GM12878 (cell line): ENCODE data around the gene S100A14. TPM values are rescaled to one million over a fixed set of nuclear protein-coding genes. Genes with fewer than 3 reads are reported as not detected.

Experiments used
- EZH2 ChIP-seq: IDR thresholded peaks from 2 replicates; pipeline ENCODE4 v1.6.1; 2012; ENCODE audit warnings: low read depth, mild to moderate bottlenecking, control low read depth, inconsistent platforms, low read length, borderline replicate concordance; ENCODE audit not compliant: control insufficient read depth
- FOXK2 ChIP-seq: fragments of 450-650 bp; IDR thresholded peaks from 2 replicates; pipeline ENCODE4 v1.6.1; 2017; ENCODE audit warnings: mild to moderate bottlenecking, moderate library complexity
- GABPA ChIP-seq: IDR thresholded peaks from 2 replicates; pipeline ENCODE4 v1.6.1; 2014; ENCODE audit warnings: antibody characterized with exemption, low read depth, mild to moderate bottlenecking, inconsistent platforms
- IKZF2 ChIP-seq, 2 experiments: fragments of 450-650 bp; IDR thresholded peaks; 2 replicates each; pipeline ENCODE4 v1.6.1; 2017; ENCODE audit warnings: mild to moderate bottlenecking in 2 of 2, moderate library complexity in 2 of 2
- MEF2A ChIP-seq: IDR thresholded peaks from 2 replicates; pipeline ENCODE4 v1.6.1; 2011; ENCODE audit warnings: low read depth, mild to moderate bottlenecking, low read length, moderate library complexity; ENCODE audit not compliant: insufficient read depth
- NBN ChIP-seq: fragments of 450-650 bp; IDR thresholded peaks from 2 replicates; pipeline ENCODE4 v1.6.1; 2016
- NFYA ChIP-seq: IDR thresholded peaks from 2 replicates; pipeline ENCODE4 v1.6.1; 2011; ENCODE audit warnings: low read depth, mild to moderate bottlenecking, low read length, improper control_type of control experiment, borderline replicate concordance
- NFYB ChIP-seq: IDR thresholded peaks from 2 replicates; pipeline ENCODE4 v1.6.1; 2011; ENCODE audit warnings: low read depth, mild to moderate bottlenecking, low read length, improper control_type of control experiment, moderate library complexity; ENCODE audit not compliant: insufficient read depth
- PAX5 ChIP-seq: IDR thresholded peaks from 2 replicates; pipeline ENCODE4 v1.6.1; 2011; ENCODE audit warnings: low read depth, low read length, borderline replicate concordance
- PAX8 ChIP-seq: fragments of 450-650 bp; IDR thresholded peaks from 2 replicates; pipeline ENCODE4 v1.6.1; 2017; ENCODE audit warnings: mild to moderate bottlenecking, moderate library complexity
- SIX5 ChIP-seq: IDR thresholded peaks from 2 replicates; pipeline ENCODE4 v1.6.1; 2011; ENCODE audit warnings: mild to moderate bottlenecking, low read depth, low read length, moderate library complexity; ENCODE audit not compliant: severe bottlenecking
- SMAD5 ChIP-seq: IDR thresholded peaks from 2 replicates; pipeline ENCODE4 v1.6.1; 2016; ENCODE audit warnings: antibody characterized with exemption, low read depth
- TARDBP ChIP-seq: IDR thresholded peaks from 2 replicates; pipeline ENCODE4 v1.6.1; 2016; ENCODE audit warnings: borderline replicate concordance
- WRNIP1 ChIP-seq: IDR thresholded peaks from 2 replicates; pipeline ENCODE4 v1.6.1; 2011; ENCODE audit warnings: low read depth, low read length, improper control_type of control experiment, borderline replicate concordance
- ZNF207 ChIP-seq: fragments of 450-650 bp; IDR thresholded peaks from 2 replicates; pipeline ENCODE4 v1.6.1; 2014; ENCODE audit warnings: antibody characterized with exemption, mild to moderate bottlenecking, borderline replicate concordance
- ZNF384 ChIP-seq: IDR thresholded peaks from 2 replicates; pipeline ENCODE4 v1.6.1; 2012; ENCODE audit warnings: low read depth, mild to moderate bottlenecking, low read length, improper control_type of control experiment, borderline replicate concordance
- ZZZ3 ChIP-seq: IDR thresholded peaks from 2 replicates; pipeline ENCODE4 v1.6.1; 2011; ENCODE audit warnings: low read depth; ENCODE audit not compliant: control insufficient read depth, insufficient read length
- polyA plus RNA-seq, 11 experiments: library from polyadenylated mRNA; depleted of rRNA in 4 of 11; unstranded in 6 of 11; stranded (reverse) in 5 of 11; fragments of >200 nt; fragmentation: Nextera tagmentation in 4 of 11; fragmentation: Illumina TruSeq in 1 of 11; extraction: Ambion mirVana in 4 of 11; extraction: Trizol in 1 of 11; gene quantifications; 1 replicate in 1 of 11; 2 replicates in 10 of 11; pipeline versions ENCODE4 v1.2.1 to v1.2.3, GENCODE V29; 2011 to 2016; ENCODE audit warnings: inconsistent platforms in 2 of 11, missing spikeins in 2 of 11, low read depth in 1 of 11
- total RNA-seq, 4 experiments: library from RNA; depleted of rRNA in 3 of 4; stranded (reverse); fragments of >200 nt in 3 of 4; fragmentation: Illumina TruSeq in 1 of 4; extraction: Trizol in 1 of 4; gene quantifications; 2 replicates each; pipeline versions ENCODE4 v1.2.1 to v1.2.3, GENCODE V29; 2013 to 2021
- TF ChIP-seq, protein P1 (sequence below): fragments of 450-650 bp; IDR thresholded peaks from 2 replicates; pipeline ENCODE4 v1.6.1; 2017; ENCODE audit warnings: low read depth, mild to moderate bottlenecking, moderate library complexity
- TF ChIP-seq, protein P2 (sequence below): fragments of 450-650 bp; IDR thresholded peaks from 2 replicates; pipeline ENCODE4 v1.6.1; 2018; ENCODE audit warnings: borderline replicate concordance, mild to moderate bottlenecking; ENCODE audit not compliant: partially characterized antibody
- TF ChIP-seq, protein P3 (sequence below): fragments of 450-650 bp; IDR thresholded peaks from 2 replicates; pipeline ENCODE4 v1.6.1; 2014; ENCODE audit warnings: mild to moderate bottlenecking
- TF ChIP-seq, protein P4 (sequence below): IDR thresholded peaks from 2 replicates; pipeline ENCODE4 v1.6.1; 2012; ENCODE audit warnings: mild to moderate bottlenecking, low read depth, low read length

S100A14 gene
- total and polyA plus RNA-seq, 10 of the 15 experiments (the other 5 are each of a cell fraction or from before 2014, with no cell fraction given): 0.20 to 0.77 (median 0.45) TPM; not detected in 4

DNA sequence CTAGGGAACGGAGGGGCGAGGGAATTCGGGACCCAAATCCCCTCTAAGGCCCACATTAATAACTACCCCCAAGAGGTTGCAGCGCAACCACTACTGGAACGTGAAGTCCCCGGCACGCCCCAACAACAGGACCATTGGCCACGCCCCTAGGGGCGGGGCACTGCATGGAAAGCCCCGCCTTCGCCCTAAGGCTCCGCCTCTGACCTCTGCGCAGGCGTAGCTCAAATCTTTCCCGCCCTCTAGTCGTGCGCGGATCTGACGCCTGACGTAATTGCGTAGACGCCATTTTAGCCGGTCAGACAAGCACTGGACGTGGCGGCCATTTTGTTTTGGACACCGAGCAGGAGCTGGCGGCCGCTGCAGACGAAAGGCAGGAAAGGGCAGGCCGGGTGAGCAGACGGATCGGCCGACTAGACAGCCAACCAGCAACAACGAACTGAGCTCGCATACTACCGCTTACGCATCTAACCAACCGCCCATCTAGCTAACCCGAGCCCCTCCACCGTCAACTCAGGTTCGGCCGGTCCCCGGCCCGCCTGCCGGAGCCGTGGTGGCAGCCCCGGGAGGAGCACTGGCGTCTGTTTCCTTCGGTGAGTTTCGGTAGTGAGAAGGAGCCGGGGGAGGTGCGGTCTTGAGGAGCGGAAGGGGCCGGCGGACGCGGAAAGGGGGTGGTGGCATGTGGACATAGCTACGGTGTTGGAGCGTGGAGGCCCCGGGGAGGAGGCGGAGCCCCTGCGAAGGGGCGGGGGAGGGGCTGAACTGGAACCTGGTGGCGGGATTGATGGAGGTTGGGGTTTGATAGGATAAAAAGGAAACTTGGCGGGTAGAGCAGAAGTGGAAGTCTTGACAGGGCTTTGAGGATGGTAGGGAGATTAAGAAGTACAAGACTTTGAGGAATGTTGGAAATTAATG is 17.9 kb upstream of the S100A14 start, which contains the start of gene CHTOP (continued):
- TF ChIP-seq ZNF384 (no peak), ZZZ3 (no peak), SMAD5 (peak; percentile 97), GABPA (no peak), IKZF2 (IDR thresholded peaks at IDR 0.05) (peak; percentile 44; a peak in 1 of 4 replicates), PAX5 (no peak), PAX8 (no peak), ZNF207 (peak; percentile 88; the same call in 1 of the 2 replicates), NFYA (no peak), SIX5 (peak; percentile 44), EZH2 (no peak), TARDBP (no peak), NFYB (no peak), FOXK2 (peak; percentile 76), NBN (peak; percentile 98), WRNIP1 (no peak), MEF2A (no peak; the same call in 1 of the 2 replicates)
- TF ChIP-seq, protein P1, sequence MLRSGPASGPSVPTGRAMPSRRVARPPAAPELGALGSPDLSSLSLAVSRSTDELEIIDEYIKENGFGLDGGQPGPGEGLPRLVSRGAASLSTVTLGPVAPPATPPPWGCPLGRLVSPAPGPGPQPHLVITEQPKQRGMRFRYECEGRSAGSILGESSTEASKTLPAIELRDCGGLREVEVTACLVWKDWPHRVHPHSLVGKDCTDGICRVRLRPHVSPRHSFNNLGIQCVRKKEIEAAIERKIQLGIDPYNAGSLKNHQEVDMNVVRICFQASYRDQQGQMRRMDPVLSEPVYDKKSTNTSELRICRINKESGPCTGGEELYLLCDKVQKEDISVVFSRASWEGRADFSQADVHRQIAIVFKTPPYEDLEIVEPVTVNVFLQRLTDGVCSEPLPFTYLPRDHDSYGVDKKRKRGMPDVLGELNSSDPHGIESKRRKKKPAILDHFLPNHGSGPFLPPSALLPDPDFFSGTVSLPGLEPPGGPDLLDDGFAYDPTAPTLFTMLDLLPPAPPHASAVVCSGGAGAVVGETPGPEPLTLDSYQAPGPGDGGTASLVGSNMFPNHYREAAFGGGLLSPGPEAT: peak; percentile 99
- TF ChIP-seq, protein P2, sequence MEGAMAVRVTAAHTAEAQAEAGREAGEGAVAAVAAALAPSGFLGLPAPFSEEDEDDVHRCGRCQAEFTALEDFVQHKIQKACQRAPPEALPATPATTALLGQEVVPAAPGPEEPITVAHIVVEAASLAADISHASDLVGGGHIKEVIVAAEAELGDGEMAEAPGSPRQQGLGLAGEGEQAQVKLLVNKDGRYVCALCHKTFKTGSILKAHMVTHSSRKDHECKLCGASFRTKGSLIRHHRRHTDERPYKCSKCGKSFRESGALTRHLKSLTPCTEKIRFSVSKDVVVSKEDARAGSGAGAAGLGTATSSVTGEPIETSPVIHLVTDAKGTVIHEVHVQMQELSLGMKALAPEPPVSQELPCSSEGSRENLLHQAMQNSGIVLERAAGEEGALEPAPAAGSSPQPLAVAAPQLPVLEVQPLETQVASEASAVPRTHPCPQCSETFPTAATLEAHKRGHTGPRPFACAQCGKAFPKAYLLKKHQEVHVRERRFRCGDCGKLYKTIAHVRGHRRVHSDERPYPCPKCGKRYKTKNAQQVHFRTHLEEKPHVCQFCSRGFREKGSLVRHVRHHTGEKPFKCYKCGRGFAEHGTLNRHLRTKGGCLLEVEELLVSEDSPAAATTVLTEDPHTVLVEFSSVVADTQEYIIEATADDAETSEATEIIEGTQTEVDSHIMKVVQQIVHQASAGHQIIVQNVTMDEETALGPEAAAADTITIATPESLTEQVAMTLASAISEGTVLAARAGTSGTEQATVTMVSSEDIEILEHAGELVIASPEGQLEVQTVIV: no peak
- TF ChIP-seq, protein P3, sequence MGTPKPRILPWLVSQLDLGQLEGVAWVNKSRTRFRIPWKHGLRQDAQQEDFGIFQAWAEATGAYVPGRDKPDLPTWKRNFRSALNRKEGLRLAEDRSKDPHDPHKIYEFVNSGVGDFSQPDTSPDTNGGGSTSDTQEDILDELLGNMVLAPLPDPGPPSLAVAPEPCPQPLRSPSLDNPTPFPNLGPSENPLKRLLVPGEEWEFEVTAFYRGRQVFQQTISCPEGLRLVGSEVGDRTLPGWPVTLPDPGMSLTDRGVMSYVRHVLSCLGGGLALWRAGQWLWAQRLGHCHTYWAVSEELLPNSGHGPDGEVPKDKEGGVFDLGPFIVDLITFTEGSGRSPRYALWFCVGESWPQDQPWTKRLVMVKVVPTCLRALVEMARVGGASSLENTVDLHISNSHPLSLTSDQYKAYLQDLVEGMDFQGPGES: no peak
- TF ChIP-seq, protein P4, sequence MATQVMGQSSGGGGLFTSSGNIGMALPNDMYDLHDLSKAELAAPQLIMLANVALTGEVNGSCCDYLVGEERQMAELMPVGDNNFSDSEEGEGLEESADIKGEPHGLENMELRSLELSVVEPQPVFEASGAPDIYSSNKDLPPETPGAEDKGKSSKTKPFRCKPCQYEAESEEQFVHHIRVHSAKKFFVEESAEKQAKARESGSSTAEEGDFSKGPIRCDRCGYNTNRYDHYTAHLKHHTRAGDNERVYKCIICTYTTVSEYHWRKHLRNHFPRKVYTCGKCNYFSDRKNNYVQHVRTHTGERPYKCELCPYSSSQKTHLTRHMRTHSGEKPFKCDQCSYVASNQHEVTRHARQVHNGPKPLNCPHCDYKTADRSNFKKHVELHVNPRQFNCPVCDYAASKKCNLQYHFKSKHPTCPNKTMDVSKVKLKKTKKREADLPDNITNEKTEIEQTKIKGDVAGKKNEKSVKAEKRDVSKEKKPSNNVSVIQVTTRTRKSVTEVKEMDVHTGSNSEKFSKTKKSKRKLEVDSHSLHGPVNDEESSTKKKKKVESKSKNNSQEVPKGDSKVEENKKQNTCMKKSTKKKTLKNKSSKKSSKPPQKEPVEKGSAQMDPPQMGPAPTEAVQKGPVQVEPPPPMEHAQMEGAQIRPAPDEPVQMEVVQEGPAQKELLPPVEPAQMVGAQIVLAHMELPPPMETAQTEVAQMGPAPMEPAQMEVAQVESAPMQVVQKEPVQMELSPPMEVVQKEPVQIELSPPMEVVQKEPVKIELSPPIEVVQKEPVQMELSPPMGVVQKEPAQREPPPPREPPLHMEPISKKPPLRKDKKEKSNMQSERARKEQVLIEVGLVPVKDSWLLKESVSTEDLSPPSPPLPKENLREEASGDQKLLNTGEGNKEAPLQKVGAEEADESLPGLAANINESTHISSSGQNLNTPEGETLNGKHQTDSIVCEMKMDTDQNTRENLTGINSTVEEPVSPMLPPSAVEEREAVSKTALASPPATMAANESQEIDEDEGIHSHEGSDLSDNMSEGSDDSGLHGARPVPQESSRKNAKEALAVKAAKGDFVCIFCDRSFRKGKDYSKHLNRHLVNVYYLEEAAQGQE: 0 out of 2 replicates have a peak, but pooled peaks have one; percentile 5
